SW480 (cell line): Measurements from ENCODE around the gene SCN3A.
A peak's percentile ranks its signal among the peaks of the same experiment; 100 is the strongest.

ENCODE experiments used
- DNase-seq: peaks from one replicate; pipeline ENCODE4 v3.0.0-alpha.2; 2016; ENCODE audit warnings: low spot score

Gene SCN3A

DNA sequence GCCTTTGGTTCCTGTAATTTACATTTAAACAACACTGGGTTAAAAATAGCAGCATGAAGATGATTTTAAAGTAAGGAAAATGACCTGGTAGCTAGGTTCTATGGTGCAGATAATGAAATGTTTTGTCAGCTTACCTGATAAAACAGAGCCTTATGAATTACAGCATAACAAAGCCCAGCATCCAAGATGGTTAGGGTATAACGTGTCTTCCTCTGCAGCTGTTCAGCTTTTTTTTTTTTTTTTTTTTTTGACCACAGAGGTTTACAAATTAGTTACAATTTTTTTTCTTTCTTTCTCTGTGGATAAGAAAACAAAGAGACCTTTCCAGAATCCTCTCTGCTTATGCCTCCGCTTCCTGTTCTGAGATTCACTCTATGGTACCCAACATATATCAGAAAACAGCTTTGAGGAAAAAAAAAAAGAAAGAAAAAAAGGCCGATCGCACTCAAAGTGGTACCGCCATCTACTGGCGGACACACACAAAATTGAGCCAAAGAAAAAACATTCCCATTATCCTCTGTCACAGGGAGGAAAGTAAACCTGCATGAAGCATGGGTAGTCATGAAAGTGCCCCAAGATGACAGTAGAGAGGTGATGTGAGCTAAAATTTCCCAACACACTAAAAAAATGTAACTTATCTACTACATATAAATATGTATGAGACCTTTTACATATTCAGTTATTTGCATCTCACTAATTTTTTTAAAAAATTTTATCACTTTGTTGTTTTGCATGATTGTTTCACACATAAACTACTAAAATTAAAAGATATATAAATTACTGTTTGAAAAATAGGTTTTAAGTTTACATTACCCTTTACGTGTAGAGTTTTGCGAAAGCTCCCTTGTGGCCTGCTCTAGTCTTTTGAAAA lies at the start of gene SCN3A:
SCN3A (minus strand) TSS at position 362 of the 871 bp plus-strand sequence. CDS start 27,656 bp downstream, outside the sequence.
- peak; percentile 48 for DNase-seq

DNA sequence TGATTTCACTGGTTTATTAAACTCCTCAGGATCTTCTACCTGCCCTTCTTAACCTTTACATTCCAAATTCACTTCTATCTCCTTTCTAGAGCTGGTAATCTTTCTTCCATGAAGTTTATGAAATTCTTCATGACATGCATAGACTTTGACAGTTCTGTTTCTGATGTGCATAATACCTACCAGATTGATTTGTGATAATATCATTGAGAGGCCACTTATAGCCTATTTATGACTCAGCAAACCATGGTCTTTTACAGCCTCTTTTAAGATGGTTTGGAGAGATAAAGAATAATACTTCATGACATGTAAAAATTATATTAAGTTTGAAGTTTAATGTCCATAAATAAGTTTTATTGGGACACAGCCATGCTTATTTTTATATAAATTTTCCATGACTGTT lies 49.3 kb upstream of the SCN3A start:
- DNase-seq, result no peak

DNA sequence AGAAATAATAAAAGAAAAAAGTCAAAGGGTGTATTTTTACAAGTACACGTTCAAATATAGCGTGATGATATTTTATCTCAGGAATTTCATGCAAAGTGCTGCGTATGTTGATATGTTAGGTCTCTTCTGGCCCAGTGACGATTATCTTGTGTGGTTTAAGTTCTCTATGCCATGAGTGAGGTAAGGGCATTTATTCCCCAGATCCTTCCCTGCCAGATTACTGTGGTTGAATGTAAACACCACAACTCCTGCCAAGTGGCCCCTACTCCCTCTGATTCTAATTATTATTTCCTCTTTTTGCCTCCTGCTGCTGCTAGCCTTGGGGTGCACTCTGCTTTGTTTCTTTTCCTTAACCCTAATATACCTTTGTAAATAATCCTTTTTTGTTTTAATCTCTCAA lies 47.5 kb upstream of the SCN3A start:
- DNase-seq, result no peak

DNA sequence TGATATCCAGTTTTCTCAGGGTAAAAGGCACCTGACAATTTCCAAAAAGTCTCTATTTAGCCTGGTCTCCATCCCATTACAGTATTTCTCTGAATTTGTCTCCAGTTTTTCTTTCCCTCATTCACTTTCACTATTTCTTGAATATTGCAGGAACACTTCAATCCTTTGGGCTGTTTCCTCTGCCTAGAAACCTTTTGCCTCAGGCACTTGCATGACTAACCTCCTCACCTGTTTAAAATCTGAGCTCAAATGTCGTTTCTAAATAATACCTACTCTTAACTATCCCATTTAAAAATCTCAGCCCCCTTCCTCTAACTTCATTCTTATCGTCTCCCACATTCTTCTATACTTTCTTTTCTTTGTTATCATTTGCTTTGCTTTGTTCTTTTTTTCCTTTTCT lies 44.4 kb upstream of the SCN3A start:
- no peak for DNase-seq

DNA sequence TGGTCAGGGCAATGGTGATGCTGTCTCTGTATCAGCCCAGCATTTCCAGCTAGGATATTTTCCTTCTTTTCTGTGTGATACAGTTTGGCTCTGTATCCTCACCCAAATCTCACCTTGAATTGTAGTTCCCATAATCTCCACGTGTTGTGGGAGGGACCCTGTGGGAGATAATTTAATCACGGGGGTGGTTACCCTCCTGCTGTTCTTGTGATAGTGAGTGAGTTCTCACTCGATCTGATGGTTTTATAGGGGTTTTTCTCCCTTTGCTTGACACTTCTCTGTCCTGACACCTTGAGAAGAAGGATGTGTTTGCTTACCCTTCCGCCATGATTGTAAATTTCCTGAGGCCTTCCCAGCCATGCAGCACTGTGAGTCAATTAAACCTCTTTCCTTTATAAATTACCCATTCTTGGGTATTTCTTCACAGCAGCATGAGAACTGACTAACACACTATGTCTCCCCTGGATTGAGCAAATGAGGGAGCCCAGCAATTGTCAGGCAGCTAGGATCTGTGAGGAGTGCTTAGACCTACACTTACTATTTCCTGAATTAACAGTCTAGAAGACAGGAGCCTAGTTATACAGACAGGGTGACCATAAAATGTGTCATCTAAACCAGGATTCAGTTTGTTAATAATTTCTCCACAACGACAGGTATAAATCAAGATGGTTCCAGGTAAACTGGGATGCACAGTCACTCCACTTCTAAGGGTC lies 41.4 kb upstream of the SCN3A start:
- DNase-seq, result no peak

DNA sequence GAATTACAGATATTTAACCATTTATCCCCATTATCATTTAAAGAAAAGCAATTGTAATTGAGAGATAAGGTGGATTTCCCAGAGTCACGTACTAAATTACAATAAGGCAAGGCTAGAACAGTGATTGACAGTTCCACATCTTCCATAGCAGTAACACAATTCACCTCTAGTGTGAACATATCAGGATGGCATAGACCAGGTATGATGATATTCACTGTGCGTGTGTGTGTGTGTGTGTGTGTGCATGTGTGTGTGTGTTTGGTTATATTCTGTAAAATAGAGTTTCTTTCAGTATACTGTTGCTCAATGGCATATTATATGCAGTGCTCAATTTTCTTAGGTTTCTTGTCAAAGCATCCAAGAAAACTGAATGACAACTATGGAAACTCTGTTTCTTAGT lies 37.1 kb upstream of the SCN3A start:
- DNase-seq, result no peak

DNA sequence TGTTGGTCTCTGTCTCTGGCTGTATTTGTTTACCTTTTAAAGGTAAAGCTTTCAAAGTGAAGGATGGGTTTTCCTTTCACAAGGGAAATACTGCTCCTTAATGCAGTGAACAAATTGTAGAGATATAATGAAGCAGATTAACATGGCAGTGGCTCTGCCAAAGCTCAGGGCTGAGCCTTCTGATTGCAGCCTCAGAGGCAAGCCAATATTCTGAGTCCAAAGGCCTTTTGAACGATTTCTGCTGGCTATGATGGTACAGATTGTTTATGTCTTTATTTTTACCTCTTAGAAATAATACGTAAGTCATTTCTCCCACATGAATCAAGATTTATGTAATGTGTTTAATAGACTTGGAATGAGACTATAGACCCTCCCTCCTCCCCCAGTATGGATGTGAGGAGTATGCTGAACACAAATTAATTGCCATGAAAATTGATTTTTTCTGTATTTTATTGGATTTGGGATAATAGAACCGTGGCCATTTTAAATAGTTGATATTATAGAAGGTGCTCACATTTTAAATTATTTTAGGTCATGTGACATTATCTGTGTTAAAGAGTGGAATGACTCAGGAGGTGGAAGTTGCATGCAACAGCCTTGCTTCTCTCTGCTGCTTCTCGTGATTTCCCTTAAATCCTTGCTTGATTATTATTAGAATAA lies 36.1 kb upstream of the SCN3A start:
- no peak for DNase-seq

DNA sequence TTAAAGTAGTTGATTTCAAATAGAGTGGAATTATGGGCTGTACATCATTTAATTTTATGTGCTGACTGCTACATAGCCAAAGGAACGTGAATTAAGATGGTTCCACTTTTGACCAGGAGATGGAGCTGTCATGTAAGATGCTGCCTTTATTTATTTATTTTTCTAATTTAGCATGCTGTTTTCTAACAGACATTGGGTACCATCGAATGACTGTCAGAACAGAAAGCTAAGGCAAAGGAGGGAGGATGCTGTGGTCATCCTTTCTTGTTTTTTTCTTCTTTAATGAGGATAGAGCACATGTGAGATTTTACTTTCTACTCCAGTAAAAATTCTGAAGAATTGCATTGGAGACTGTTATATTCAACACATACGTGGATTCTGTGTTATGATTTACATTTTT lies 35.4 kb upstream of the SCN3A start, which contains the start of gene SCN2A:
SCN2A (plus strand) TSS at position 185 of the 400 bp plus-strand sequence. CDS start 56,410 bp downstream, outside the sequence.
- peak; percentile 54 for DNase-seq

DNA sequence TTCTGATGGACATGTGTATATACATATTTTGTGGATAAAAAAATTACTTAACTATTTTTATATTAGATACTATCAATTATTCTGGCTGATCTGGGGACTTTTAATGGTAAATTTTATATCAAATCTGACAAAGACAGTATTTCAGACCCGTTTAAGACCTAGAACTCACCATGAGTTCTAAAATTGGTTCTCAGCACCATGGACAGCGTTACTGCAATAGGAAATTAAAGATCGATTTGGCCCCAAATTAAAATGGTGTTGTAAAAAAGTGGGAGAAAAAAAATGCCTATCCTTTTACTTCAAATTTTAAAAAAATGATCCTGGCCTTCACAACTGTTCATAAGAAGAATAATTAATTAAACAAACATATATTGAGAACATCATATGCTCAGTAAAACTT lies 34.4 kb upstream of the SCN3A start:
- DNase-seq, result no peak

DNA sequence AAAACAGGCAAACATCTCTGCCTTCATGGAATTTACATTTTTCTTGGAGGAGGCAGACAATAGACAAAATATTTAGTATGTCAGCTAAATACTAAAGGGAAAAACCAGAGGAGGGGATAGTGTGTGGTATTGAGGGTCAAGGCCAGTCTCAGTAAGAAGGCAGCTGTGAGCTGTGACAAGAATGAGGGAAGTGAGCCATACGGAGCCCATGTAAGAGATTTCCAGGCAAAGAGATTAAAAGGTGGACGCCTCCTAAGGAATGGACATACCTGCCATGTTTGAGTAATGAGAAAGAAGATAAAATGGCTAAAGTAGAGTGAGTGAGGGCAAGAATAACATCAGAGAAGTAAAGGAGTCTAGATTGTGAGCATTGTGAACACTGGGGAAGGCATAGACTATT lies 33.2 kb upstream of the SCN3A start:
- DNase-seq, result no peak

DNA sequence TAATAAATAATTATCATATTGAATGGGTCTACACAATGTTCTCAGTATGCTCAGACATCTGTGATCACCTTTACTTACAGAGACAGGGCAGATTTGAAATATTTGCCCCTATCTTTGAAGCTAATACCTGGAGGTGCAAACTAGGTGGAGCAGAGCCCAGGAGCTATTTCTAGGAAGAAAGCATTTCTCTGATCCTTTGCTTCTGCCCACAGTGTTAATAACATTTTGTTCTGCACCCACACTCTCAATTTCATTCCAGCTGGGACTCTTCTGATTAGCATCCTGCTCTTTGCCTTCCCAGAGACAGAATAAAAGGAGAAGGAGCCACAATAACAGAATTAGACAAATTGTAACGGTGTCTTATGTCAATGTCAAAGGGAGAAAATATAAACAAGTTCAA lies 23.7 kb upstream of the SCN3A start:
- no peak for DNase-seq

DNA sequence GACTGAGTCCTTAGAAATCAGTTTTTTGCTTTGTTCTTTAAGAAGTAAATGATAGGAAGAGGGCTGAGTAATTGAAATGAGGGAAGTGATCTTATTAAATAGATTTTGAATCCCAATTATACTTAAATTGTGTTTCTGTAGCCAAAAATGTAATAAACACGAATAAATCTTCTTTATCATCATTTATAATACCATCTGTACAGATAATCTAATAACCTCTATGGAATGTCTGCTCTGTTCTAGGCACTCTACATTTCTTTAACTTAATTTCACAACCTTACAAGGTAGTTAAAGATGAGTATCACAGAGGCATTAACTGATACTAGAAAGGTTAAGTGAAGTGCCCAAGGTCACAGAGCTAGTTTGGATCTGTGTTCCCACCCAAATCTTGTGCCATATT lies 21.1 kb upstream of the SCN3A start:
- no peak for DNase-seq

DNA sequence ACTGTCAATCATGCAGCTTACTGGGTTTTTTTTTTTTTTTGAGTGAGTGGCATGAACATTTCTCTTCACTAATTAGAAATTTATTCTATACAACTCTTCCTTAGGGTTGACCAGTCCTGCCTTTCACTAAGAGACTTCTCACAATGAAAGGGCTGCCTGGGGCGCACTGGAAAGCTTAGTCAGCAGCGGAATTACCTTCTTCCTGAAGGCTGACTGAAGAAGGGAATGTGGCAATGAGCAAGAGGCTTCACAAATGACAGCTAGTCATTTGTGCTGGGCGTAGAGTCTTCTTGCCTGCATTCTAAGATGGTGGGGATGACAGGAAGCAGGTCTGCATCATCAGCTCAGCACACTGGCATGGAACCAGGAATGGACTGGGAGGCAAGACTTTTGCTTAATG lies 15.6 kb upstream of the SCN3A start:
- DNase-seq, result no peak

DNA sequence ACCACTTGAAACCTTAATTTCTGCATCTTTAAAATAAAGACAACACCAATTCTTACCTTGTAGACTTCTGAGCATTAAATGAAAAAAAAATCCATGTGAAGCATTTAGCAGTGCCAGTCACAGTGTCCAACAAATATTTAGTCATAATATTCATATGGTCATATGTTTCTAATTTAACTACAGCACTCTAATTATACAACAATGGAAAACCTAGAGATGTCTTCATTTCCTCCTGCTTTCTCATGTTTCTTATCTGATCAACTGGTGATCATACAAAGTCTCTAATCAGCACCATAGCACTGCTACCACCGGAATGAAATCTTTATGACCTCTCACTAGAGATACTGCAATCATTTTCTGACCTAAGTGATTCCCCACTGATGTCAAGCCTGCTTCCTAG lies 10.2 kb upstream of the SCN3A start:
- no peak for DNase-seq

DNA sequence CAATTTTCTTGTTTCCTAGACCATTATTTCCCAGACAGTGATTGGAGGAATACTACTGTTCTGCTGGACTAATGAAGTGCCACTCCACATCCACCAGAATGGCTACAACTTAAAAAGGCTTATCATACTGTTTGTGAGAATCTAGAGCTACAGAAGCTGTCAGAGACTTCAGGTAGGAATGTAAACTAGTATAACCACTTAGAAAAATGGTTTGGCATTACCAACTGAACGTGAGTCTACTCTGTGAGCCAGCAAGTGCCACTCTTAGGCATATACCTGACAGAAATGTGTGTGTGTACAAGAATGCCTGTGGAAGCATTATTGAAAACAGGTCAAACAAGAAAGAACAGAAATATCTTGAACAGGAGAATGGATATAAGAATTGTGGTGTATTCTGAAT lies 4.2 kb upstream of the SCN3A start:
- no peak for DNase-seq

DNA sequence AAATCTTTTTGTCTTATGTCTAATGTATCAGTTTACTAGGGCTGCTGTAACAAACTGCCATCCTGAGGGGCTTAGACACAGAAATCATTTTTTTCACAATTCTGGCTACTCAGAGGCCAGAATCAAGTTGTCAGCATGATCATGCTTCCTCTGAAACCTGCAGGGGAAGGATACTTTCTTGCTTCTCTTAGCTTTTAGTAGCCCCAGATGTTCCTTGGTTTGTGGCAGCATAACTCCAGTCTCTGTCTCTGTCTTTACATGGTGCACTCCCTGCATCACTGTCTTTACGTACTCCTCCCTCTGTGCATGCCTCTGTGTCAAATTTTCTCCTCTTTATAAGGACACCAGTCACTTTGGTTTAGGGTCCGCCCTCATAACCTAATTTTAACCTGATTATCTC lies 2.0 kb upstream of the SCN3A start:
- no peak for DNase-seq

DNA sequence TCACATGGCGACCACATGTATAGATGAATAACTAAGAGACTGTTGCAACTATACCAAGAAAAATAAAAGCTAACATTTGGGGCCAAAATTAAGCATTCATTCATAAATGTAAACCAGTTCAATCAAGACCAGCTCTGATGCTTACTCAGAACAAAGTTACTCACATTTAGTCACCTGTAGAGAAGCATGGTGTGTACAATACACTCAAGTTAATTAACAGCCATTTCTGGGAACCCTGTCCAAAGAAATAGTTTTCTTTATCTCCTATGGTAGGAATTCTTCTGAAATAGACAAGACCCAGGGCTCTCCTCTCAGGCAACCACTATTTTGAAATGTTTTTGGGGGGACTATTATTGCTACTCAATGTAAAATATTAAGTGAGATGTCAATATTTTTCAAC lies 1.6 kb downstream of the SCN3A start:
- DNase-seq, result no peak

DNA sequence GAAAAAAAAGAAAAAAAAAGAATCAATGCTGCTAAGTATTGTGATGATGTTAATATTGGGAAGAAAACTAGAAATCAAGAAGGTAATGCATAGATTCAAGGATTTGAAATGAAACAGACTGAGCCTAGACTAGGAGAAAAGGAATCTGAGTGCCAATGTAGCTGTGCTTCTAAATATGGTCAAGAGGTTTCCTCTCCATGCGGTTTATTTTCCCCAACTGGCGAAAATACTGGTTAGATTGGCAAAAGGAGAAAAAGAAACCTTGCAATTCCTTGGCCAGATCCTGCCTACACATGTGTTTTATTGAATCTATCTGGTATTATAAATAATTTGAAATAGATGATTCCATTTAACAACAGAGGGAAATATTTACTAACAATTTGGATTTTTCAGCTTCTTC lies 5.7 kb downstream of the SCN3A start:
- no peak for DNase-seq

DNA sequence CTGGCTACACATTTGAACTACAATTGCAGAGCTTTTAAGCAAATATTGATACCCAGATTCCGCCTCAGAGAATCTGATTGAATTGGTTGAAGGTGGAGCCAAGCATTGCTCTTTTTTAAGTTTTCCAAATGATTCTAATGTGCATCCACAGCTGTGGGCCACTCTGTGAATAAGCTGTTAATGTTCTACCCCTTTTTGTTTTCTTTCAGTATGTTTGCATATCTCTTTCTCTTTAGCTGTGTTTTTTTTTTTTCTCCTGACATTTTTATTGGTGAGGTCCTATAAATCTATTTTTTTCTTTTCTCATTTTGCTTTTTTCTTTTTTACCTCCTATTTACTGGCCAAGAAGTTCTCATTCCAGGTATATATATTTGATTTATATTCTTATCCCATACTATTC lies 6.5 kb downstream of the SCN3A start:
- no peak for DNase-seq

DNA sequence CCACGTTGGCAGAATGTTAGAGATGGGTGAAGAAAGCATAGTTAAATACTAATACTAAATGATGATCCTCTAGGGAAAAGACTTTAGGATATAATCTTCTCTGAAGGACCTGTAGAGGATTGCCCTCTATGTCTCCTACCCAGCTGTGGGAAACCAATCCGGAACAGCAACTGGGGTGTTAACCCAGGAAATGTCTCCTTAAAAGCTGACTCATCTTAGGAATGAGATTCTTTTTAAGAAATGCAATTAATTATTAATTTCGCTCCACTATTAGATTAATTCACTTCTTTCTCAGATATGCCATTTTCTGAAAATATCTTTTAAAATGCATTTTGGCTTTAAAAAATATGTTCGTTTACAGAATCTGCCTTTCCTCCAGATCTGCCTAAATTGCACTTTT lies 7.4 kb downstream of the SCN3A start:
- no peak for DNase-seq

DNA sequence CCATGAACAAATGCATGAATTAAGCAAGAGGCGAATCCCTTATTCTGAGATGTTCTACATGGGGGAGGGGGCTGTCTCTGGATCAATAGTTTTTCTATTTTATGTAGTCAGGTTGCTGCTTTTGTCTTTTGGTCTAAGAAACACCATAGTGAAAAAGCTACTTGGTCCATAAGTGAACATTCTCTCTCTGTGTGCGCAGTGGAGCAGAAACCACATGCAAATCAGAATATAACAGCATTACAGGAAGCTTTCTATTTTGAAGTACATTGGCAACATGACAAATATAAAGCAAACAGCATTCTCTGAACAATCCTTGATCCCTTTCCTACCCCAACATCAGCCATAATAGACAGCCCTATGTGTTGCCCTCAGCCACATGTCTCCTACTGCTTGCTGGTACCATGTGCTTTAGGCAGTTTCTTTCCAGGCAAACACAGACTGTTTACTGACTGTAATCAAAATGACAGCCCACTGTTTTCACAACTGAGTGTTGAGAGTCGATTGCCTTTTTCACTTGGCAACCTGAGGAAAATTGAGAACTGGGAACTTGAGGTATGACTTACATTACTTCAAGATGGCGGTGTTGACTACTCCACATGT lies 10.6 kb downstream of the SCN3A start:
- no peak for DNase-seq

DNA sequence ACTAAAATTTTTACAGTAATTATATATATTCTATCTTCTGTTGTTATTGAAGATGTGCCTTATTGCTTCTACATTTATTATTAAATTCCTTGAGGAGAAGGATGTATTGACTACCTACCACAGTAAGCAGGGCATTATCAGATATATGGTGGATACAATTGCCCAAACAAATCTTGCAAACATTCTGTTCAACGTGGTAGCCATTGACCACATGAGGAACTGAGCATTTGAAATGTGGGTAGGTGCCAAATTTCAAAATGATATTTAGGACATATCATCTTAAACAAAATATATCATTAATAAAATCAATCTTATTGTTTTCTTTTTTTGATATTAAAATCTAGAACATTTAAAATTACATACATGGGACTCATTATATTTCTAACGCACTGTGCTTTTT lies 11.1 kb downstream of the SCN3A start:
- DNase-seq, result no peak
